ENCODE measurements around the gene GDPD5.

- no peak for TF ChIP-seq CTCF (IDR thresholded peaks at IDR 0.05)
- no peak for TF ChIP-seq EZH2 (IDR thresholded peaks at IDR 0.05; ENCODE audit: borderline replicate concordance, insufficient read depth, low read depth, low read length, poor library complexity, severe bottlenecking)
These were observed 8.7 kb upstream of the GDPD5 start for GRCh38 chr11:75534259-75535069.
